GM12874 (cell line): ENCODE measurements around the gene CLDN14.

Source experiments
- TF ChIP-seq, protein P1 (sequence below): IDR thresholded peaks from 2 replicates; pipeline ENCODE4 v1.5.1; 2011; ENCODE audit warnings: low read depth, mild to moderate bottlenecking, control low read depth, low read length, moderate library complexity; ENCODE audit not compliant: insufficient read depth

Gene CLDN14

GRCh38 chr21:36431252-36431651 is 48.7 kb downstream of the CLDN14 start:
- TF ChIP-seq, protein P1, sequence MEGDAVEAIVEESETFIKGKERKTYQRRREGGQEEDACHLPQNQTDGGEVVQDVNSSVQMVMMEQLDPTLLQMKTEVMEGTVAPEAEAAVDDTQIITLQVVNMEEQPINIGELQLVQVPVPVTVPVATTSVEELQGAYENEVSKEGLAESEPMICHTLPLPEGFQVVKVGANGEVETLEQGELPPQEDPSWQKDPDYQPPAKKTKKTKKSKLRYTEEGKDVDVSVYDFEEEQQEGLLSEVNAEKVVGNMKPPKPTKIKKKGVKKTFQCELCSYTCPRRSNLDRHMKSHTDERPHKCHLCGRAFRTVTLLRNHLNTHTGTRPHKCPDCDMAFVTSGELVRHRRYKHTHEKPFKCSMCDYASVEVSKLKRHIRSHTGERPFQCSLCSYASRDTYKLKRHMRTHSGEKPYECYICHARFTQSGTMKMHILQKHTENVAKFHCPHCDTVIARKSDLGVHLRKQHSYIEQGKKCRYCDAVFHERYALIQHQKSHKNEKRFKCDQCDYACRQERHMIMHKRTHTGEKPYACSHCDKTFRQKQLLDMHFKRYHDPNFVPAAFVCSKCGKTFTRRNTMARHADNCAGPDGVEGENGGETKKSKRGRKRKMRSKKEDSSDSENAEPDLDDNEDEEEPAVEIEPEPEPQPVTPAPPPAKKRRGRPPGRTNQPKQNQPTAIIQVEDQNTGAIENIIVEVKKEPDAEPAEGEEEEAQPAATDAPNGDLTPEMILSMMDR = no peak

GRCh38 chr21:36430841-36431240 is 49.1 kb downstream of the CLDN14 start:
- TF ChIP-seq, protein P1 = no peak

DNA sequence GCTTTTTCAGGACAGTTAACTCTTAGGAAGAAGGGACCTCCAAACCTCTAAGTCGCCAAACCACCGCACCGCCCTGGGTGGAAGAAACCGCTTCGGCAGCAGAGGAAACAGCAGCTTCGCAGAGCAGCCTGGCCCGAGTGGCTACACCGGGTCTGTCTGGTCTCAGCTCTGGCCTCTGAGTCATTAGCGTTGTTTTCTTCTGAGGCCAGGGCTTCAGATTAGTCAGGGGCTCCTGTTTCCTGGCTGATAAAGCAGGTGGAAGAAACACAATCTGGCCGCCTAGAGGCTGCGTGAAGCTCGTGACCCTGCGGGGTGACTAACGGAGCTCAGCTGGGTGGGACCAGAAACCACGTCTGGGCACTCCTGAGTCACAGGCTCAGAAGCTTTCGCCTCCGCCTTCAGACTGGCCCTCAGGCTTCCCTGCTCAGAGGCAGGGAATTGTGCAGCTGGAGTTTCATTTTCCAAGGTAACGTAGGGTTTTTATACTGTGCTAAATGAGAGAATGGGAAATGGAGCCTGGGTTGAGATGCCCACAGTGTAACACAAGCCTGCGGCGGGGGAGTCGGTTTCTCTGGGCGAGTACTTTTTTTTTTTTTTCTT is 49.9 kb downstream of the CLDN14 start:
- TF ChIP-seq, protein P1 = no peak

DNA sequence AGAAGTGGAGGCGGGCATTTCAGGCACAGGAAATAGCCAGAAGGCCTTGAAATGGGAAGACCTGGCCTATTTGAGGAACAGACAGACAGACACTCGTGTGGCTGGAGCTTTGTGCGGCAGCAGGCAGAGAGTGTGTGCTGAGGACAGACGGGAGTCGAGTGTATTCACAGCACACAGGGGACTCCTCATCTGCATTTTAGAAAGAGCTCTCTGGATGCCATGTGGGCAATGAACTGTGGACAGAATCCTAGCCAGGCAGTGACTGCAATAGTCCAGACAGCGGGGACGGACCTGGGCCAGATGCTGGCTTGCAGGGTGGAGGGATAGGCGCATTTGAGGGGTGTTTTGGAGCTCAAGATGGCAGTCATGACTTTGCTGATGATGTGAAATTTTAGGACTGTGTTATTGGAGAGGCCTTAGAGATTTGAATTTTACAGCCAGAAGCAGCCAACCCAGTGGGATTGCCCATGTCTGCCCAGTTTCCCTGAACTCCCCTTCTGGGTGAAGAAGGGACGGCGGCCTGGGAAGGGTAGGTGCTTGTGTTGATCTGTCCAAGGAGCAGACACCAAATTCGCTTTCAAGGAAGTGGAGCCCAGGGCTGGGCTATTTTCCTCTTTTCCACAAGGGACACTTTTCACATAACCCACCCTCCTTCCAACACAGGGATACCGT is 51.0 kb downstream of the CLDN14 start:
- TF ChIP-seq, protein P1 = no peak

DNA sequence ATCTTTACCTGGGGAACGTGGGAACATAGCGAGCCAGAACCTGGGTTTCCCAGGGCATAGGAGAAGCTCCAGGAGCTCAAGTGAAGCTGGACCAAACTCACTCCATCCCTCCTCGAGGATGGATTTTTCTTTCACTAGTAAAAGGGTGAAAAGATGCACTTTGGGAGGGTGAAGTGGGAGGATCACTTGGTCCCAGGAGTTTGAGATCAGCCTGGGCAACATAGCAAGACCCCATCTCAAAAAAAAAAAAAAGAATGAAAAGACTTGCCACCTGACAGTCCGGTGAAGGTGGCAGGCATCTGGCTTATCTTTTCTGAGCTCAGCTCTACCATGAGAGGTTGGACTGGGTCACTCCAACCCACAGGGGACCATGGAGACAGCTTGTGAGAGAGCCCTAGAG is 52.4 kb downstream of the CLDN14 start:
- TF ChIP-seq, protein P1 = no peak

- TF ChIP-seq, protein P1 = no peak
Measured at GRCh38 chr21:36425286-36425685, 54.6 kb downstream of the CLDN14 start.

- TF ChIP-seq, protein P1 = no peak
Measured at GRCh38 chr21:36424592-36424991, 55.3 kb downstream of the CLDN14 start.
